Measurements from ENCODE around the gene APOBEC3F. TPM values are rescaled to one million over a fixed set of nuclear protein-coding genes. Genes with fewer than 3 reads are reported as not detected.
A peak's percentile ranks its signal among the peaks of the same experiment; 100 is the strongest.
"Not testable (repeated sequence)": the region's sequence is repeated elsewhere in the genome, so short reads cannot be mapped to it uniquely, and the experiment has no call there.

Gene APOBEC3F
- total RNA-seq = 10 to 100 TPM; 20.7 to 25.0 TPM

- intact Hi-C loops (cut with micrococcal nuclease); H3K9me3 Mint-ChIP-seq; H3K36me3 Mint-ChIP-seq (ENCODE audit: low read depth); H3K27me3 Mint-ChIP-seq: not testable (repeated sequence)
- ChIA-PET CTCF (interaction anchor here (0.6 to 1.1 kb wide), 2 partner anchors 35 to 171 kb away, joined by 3 read pairs; no protein-coding TSS in a partner anchor), POLR2A (interaction anchor here (1.2 kb wide), 1 partner anchor 278 kb away, joined by 3 read pairs; no protein-coding TSS in a partner anchor)
- Mint-ChIP-seq H3K4me1 (ENCODE audit: low read depth) (peaks cover 31% of the 10 kb centered on the region), H3K4me3 (peak within 1 kb of the TSS; percentile 93), H3K27ac (peak within 1 kb of the TSS; percentile 90)
- ATAC-seq = peak; percentile 93
- DNase-seq = peak; percentile 85
Observed at GRCh38 chr22:39040538-39041296, at the start of gene APOBEC3F. Gene APOBEC3F, plus strand, starts transcription at chr22:39040864. Its CDS starts 97 bp downstream, at chr22:39040961.

DNA sequence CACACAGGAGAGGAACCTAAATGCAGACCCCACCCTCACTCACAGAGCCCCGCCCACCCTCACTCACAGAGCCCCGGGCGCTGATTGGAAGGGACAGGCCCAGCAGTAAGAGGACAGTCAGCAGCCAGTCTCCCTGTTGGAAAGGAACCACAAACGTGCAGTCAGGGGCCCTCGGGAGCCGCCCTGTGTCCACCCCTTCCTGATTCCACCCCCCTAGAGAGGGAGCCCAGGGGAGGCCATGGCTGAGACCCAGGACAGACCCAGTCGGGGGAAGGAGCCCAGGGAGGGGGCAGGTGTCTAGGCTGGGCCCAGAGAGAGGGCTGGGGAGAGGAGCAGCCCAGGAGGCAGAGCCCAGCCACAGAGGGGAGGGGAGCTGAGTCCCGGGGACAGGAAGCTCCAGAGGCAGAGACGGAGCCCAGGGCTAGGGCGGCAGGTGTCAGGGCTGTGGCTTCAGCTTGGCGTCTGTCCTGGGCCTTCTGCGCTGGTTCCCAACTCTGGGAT, 47.7 kb upstream of the APOBEC3F start:
- CTCF ChIA-PET = interaction anchor here (4.8 kb wide), 1 partner anchor 123 kb away, joined by 21 read pairs; no protein-coding TSS in a partner anchor
- peaks cover 10% of the 10 kb centered on the region for H3K27me3 Mint-ChIP-seq
- POLR2A ChIA-PET; H3K4me3 Mint-ChIP-seq; H3K9me3 Mint-ChIP-seq; DNase-seq; H3K36me3 Mint-ChIP-seq (ENCODE audit: low read depth); H3K27ac Mint-ChIP-seq; intact Hi-C loops (cut with micrococcal nuclease): not testable (repeated sequence)
- peaks cover 24% of the 10 kb centered on the region for H3K4me1 Mint-ChIP-seq (ENCODE audit: low read depth)
- peak; percentile 53 for ATAC-seq

GRCh38 chr22:38996105-38996504, 44.6 kb upstream of the APOBEC3F start:
- no peak for ATAC-seq
- H3K4me1 Mint-ChIP-seq (ENCODE audit: low read depth) = peaks cover 8% of the 10 kb centered on the region
- ChIA-PET CTCF (interaction anchor here (1.2 to 4.8 kb wide), 2 partner anchors 21 to 126 kb away, joined by 3 to 21 read pairs; no protein-coding TSS in a partner anchor), POLR2A (interaction anchor here (0.9 kb wide), 1 partner anchor 69 kb away, joined by 3 read pairs; no protein-coding TSS in a partner anchor)
- DNase-seq = no peak
- TF ChIP-seq CTCF (IDR thresholded peaks at IDR 0.05) = no peak
- peaks cover 3% of the 10 kb centered on the region for H3K9me3 Mint-ChIP-seq
- intact Hi-C loops (cut with micrococcal nuclease) = no loop called here
- no peak overlapping the region for H3K4me3 Mint-ChIP-seq
- H3K27me3 Mint-ChIP-seq = peaks cover 14% of the 10 kb centered on the region
- H3K36me3 Mint-ChIP-seq (ENCODE audit: low read depth) = no peaks in the 10 kb centered on the region
- H3K27ac Mint-ChIP-seq = no peak overlapping the region

DNA sequence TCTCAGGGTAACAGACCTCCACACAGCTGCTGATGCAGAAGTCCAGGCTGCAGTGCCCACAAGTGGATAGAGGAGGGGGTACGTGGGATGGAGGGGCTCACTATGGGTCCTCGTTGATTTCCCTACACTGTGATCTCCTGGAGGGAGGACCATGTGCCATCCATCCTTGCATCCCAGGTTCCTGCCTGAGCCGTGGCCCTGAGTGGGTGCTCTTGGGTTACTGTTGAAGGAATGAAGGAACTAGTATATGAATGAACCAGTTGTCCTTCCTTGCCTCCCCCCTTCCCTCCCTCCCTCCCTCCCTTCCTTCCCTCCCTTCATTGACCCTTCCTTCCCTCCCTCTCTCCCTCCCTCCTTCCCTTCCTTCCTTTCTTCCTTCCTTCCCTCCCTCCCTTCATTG, 43.1 kb upstream of the APOBEC3F start:
- Mint-ChIP-seq H3K9me3 (peaks cover 3% of the 10 kb centered on the region), H3K27ac (no peak overlapping the region), H3K36me3 (ENCODE audit: low read depth) (no peaks in the 10 kb centered on the region), H3K4me1 (ENCODE audit: low read depth) (peaks cover 8% of the 10 kb centered on the region), H3K27me3 (peaks cover 14% of the 10 kb centered on the region), H3K4me3 (no peak overlapping the region)
- DNase-seq (no peak), ATAC-seq (no peak)
- intact Hi-C loops (cut with micrococcal nuclease) = no loop called here
- POLR2A ChIA-PET = interaction anchor here (0.7 kb wide), 1 partner anchor 81 kb away, joined by 5 read pairs; no protein-coding TSS in a partner anchor
- CTCF ChIA-PET = interaction anchor here (4.8 kb wide), 1 partner anchor 128 kb away, joined by 21 read pairs; no protein-coding TSS in a partner anchor
- no peak for TF ChIP-seq CTCF (IDR thresholded peaks at IDR 0.05)

- peak; percentile 90 for DNase-seq
- Mint-ChIP-seq H3K9me3 (peaks cover under 1% of the 10 kb centered on the region), H3K36me3 (ENCODE audit: low read depth) (no peaks in the 10 kb centered on the region), H3K27me3 (peaks cover 1% of the 10 kb centered on the region), H3K4me1 (ENCODE audit: low read depth) (peaks cover 5% of the 10 kb centered on the region), H3K27ac (no peak overlapping the region), H3K4me3 (no peak overlapping the region)
- CTCF ChIA-PET = interaction anchor here (0.5 to 8.2 kb wide), 44 partner anchors 9 to 957 kb away, joined by 3 to 130 read pairs (median 4); partner anchors contain the start of genes APOBEC3B, APOBEC3G and CBX6
- TF ChIP-seq CTCF (IDR thresholded peaks at IDR 0.05) = peak; percentile 71
- POLR2A ChIA-PET = interaction anchor here (0.9 to 1.5 kb wide), 2 partner anchors 18 to 133 kb away, joined by 3 to 9 read pairs; no protein-coding TSS in a partner anchor
- intact Hi-C loops (cut with micrococcal nuclease) = loop anchor here (5.0 kb wide), 1 partner anchor 131 kb away; the partner anchor contains the start of gene CBX6
- ATAC-seq = peak; percentile 95
Observed at GRCh38 chr22:39003165-39003638, 37.5 kb upstream of the APOBEC3F start.

All from activated CD8-positive, alpha-beta T cell treated with anti-CD3 and anti-CD28 coated beads for 36 hours (primary cell).